ENCODE measurements around the gene POLG2. TPM values are rescaled to one million over a fixed set of nuclear protein-coding genes. Genes with fewer than 3 reads are reported as not detected.

The POLG2 gene
- total and polyA plus RNA-seq, 9 of the 15 experiments (the other 6 are each of a cell fraction or from before 2014, with no cell fraction given): 13.4 to 44.8 (median 37.0) TPM

- Histone ChIP-seq H3K36me3 (ENCODE audit: control insufficient read depth, insufficient read depth, low read length) (peaks cover 79% of the 10 kb centered on the region), H3K4me1 (replicated peaks in 1 of 2; ENCODE audit: control insufficient read depth in 2 of 2, insufficient read depth in 2 of 2, low read length in 2 of 2) (peaks cover 0 to 4% of the 10 kb centered on the region in 2 experiments; a peak in 1 of 5 replicates), H2AFZ (ENCODE audit: low read depth, low read length) (no peak overlapping the region), H3K9ac (ENCODE audit: insufficient read depth in 1 of 2, low read depth in 2 of 2, low read length in 2 of 2) (no peak overlapping the region), H3K27me3 (ENCODE audit: control insufficient read depth in 2 of 2, insufficient read depth in 2 of 2, low read length in 2 of 2) (no peaks in the 10 kb centered on the region), H3K4me2 (ENCODE audit: insufficient read depth, low read length) (no peak overlapping the region), H3K4me3 (no peak overlapping the region), H3K9me1 (ENCODE audit: control insufficient read depth, insufficient read depth, low read length) (no peaks in the 10 kb centered on the region), H3K27ac (ENCODE audit: extremely low read depth, low read depth, low read length) (no peak overlapping the region), H3K79me2 (ENCODE audit: control insufficient read depth, insufficient read depth, low read length) (peaks cover 52% of the 10 kb centered on the region), H3K9me3 (replicated peaks; ENCODE audit: control insufficient read depth, insufficient read depth, low read depth, low read length) (no peaks in the 10 kb centered on the region; the same call in 1 of the 2 replicates), H4K20me1 (replicated peaks; ENCODE audit: control insufficient read depth, insufficient read depth, low read length) (no peaks in the 10 kb centered on the region)
- FAIRE-seq: peak; percentile 74
- ChIA-PET CTCF (ENCODE audit: low intra/inter-chr PET ratio) (interaction anchor here (1.1 to 2.4 kb wide), 2 partner anchors 71 to 73 kb away, joined by 5 to 16 read pairs; no protein-coding TSS in a partner anchor), POLR2A (interaction anchor here (0.9 to 2.8 kb wide), 5 partner anchors 10 to 153 kb away, joined by 3 to 9 read pairs (median 6); no protein-coding TSS in a partner anchor)
- peak; percentile 64 for ATAC-seq
- 94% methylated on average over 13 of the region's 13 CpGs for WGBS (ENCODE audit: insufficient coverage, low coverage, missing lambda C conversion rate)
- intact Hi-C loops (cut with micrococcal nuclease): loop anchor here (5.0 kb wide), 1 partner anchor 169 kb away; no protein-coding TSS in a partner anchor
- in situ Hi-C loops (cut with MboI): loop anchor here (5.0 kb wide), 2 partner anchors 69 to 184 kb away; no protein-coding TSS in a partner anchor
- BruUV-seq (replicated peaks): no TSS peak
- DNase-seq (ENCODE audit: extremely low read depth in 1 of 4, low spot score in 3 of 4): peak in 1 of 4 experiments; percentile 64
- no peak for TF ChIP-seq SRSF9 (IDR thresholded peaks at IDR 0.05; ENCODE audit: borderline replicate concordance, low read depth, low read length)
- no peak for TF ChIP-seq BRD4 (IDR thresholded peaks at IDR 0.05)
- no peak for TF ChIP-seq RBM15 (IDR thresholded peaks at IDR 0.05; ENCODE audit: insufficient read depth, low read length)
- no peak for TF ChIP-seq PHF8 (IDR thresholded peaks at IDR 0.05; ENCODE audit: borderline replicate concordance, low read length)
- peak; percentile 56; the same call in 1 of the 2 replicates for TF ChIP-seq REST (IDR thresholded peaks at IDR 0.05; ENCODE audit: borderline replicate concordance)
- no peak for TF ChIP-seq REST (CRISPR knock-in tag; IDR thresholded peaks at IDR 0.05; ENCODE audit: low read depth)
- peak; percentile 39 to 64 for TF ChIP-seq RAD21 (CRISPR knock-in tag; conservative IDR thresholded peaks at IDR 0.05 in 1 of 2, IDR thresholded peaks at IDR 0.05 in 1 of 2)
- TF ChIP-seq SMC3 (conservative IDR thresholded peaks at IDR 0.05; ENCODE audit: insufficient read depth, low read depth, low read length): 0 out of 2 replicates have a peak, but pooled peaks have one; percentile 8
Measured at GRCh38 chr17:64491034-64491860, 5.6 kb downstream of the POLG2 start.
